Measurements from ENCODE around the gene KIN. TPM values are rescaled to one million over a fixed set of nuclear protein-coding genes. Genes with fewer than 3 reads are reported as not detected.

The KIN gene
- total RNA-seq, 1 experiment from 2014 or later: 23.4 TPM

GRCh38 chr10:7788639-7789286, 970 bp upstream of the KIN start:
- Histone ChIP-seq H3K4me2 (ENCODE audit: insufficient read depth, insufficient read length, low read length) (peak overlapping the region; percentile 94), H3K4ac (ENCODE audit: low read depth, low read length) (no peak overlapping the region), H3T11ph (ENCODE audit: low read length) (no peak overlapping the region), H3K27me3 (ENCODE audit: insufficient read depth, low read length) (no peaks in the 10 kb centered on the region), H4K91ac (ENCODE audit: insufficient read length, low read depth, low read length) (no peak overlapping the region), H3K79me1 (ENCODE audit: insufficient read depth, low read depth, low read length, poor library complexity, severe bottlenecking) (peaks cover 3% of the 10 kb centered on the region), H3K18ac (ENCODE audit: insufficient read length, low read depth, low read length) (no peak overlapping the region), H4K5ac (ENCODE audit: insufficient read length, low read depth, low read length) (no peak overlapping the region), H2BK20ac (ENCODE audit: low read depth, low read length, poor library complexity, severe bottlenecking) (no peak overlapping the region), H2AK5ac (ENCODE audit: insufficient read length, low read length) (no peak overlapping the region), H3K56ac (ENCODE audit: insufficient read length, low read depth, low read length) (no peak overlapping the region), H4K20me1 (ENCODE audit: control insufficient read depth, insufficient read depth, insufficient read length) (no peaks in the 10 kb centered on the region), H3K23me2 (ENCODE audit: insufficient read length, low read depth, low read length, poor library complexity, severe bottlenecking) (peaks cover 5% of the 10 kb centered on the region), H4K8ac (replicated peaks; ENCODE audit: insufficient read length, low read depth, low read length) (peak overlapping the region; percentile 32), H3K27ac (ENCODE audit: insufficient read length, low read depth, low read length) (no peak overlapping the region), H3K9me3 (ENCODE audit: control insufficient read depth, low read depth, low read length) (no peaks in the 10 kb centered on the region), H3K14ac (ENCODE audit: insufficient read depth, low read length) (peak overlapping the region; percentile 32; the same call in 1 of the 2 replicates), H3K23ac (ENCODE audit: insufficient read length, low read depth, low read length) (no peak overlapping the region), H3K4me1 (ENCODE audit: insufficient read depth, low read length) (no peaks in the 10 kb centered on the region), H2AFZ (ENCODE audit: low read length) (no peak overlapping the region), H2BK12ac (ENCODE audit: insufficient read length, low read depth, low read length) (no peak overlapping the region), H2BK15ac (ENCODE audit: low read depth, low read length) (0 out of 2 replicates have a peak overlapping the region, but pooled peaks have one; percentile 12), H3K9ac (ENCODE audit: extremely low read depth, insufficient read length, low read length) (peak overlapping the region; percentile 95), H3K79me2 (ENCODE audit: insufficient read depth, low read length) (peaks cover 51% of the 10 kb centered on the region), H2BK5ac (ENCODE audit: insufficient read length, low read length) (no peak overlapping the region), H2BK120ac (ENCODE audit: low read depth, low read length, poor library complexity, severe bottlenecking) (no peak overlapping the region)
- no peak for DNase-seq
- Mint-ChIP-seq H3K27me3 (ENCODE audit: low read depth) (no peaks in the 10 kb centered on the region), H3K4me3 (no peak overlapping the region), H3K4me1 (peaks cover 13 to 15% of the 10 kb centered on the region in 2 experiments), H3K27ac (peak overlapping the region in 2 of 3 experiments; percentile 62 to 96; a peak in 5 of 7 replicates), H3K9me3 (no peaks in the 10 kb centered on the region), H3K36me3 (ENCODE audit: insufficient read depth in 1 of 3, low read depth in 3 of 3) (peaks cover 4 to 19% (median 15%) of the 10 kb centered on the region in 3 experiments; a peak in 5 of 7 replicates)
- TF ChIP-seq, protein P1, sequence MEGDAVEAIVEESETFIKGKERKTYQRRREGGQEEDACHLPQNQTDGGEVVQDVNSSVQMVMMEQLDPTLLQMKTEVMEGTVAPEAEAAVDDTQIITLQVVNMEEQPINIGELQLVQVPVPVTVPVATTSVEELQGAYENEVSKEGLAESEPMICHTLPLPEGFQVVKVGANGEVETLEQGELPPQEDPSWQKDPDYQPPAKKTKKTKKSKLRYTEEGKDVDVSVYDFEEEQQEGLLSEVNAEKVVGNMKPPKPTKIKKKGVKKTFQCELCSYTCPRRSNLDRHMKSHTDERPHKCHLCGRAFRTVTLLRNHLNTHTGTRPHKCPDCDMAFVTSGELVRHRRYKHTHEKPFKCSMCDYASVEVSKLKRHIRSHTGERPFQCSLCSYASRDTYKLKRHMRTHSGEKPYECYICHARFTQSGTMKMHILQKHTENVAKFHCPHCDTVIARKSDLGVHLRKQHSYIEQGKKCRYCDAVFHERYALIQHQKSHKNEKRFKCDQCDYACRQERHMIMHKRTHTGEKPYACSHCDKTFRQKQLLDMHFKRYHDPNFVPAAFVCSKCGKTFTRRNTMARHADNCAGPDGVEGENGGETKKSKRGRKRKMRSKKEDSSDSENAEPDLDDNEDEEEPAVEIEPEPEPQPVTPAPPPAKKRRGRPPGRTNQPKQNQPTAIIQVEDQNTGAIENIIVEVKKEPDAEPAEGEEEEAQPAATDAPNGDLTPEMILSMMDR (conservative IDR thresholded peaks at IDR 0.05): no peak
- WGBS (ENCODE audit: extremely low coverage, insufficient read length, low lambda C conversion rate): no CpG with 5 or more reads among the region's 25 CpGs
